ENCODE data around the gene ZBTB17. TPM values are rescaled to one million over a fixed set of nuclear protein-coding genes. Genes with fewer than 3 reads are reported as not detected.
A peak's percentile ranks its signal among the peaks of the same experiment; 100 is the strongest.

The ZBTB17 gene
- total and polyA plus RNA-seq, 9 of the 15 experiments (the other 6 are each of a cell fraction or from before 2014, with no cell fraction given), result 1.1 to 53.4 (median 29.6) TPM

DNA sequence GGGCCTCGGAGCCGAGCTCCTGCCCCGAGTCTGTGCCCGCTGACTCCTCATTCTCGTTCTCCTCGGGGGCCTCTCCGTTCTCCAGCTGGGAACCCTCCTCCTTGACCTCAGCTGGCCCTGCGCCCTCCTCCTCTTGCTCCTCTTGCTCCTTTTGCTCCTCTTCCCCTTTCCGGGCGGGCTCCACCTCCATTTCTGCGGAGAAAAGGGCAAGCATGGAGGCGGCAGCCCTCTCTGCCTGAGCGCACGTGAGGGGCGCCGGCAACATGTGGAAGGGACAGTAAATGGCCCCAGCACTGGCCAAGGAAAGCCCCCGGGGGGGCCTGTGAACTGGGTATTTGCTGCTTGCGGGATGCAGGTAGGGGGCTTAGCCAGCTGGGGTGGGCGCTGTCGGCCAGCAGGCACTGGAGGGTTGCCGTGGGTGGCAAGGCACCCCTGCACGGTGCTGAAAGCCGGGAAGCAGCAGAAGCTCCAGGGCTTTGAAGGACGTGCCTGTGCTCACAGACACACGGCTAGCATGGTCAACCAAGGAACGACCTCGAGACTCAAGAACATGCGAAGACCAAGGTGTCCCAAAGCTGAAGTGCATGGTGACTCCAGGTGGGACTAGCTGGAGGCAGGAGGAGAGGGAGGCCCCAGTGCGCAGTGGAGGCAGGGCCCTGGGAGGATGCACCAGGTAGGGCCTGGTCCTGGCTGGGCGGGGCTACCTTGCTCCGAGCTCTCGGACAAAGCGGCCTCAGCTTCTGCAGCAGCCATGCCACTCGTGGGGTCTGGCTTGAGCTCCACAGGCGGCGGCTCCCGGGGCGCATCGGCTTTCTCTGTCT is 30.7 kb downstream of the ZBTB17 start:
- Histone ChIP-seq H3K9me1 (ENCODE audit: control insufficient read depth, insufficient read depth, low read length) (peaks cover under 1% of the 10 kb centered on the region), H3K4me2 (ENCODE audit: insufficient read depth, low read length) (no peak overlapping the region), H3K4me3 (no peak overlapping the region), H3K79me2 (ENCODE audit: control insufficient read depth, insufficient read depth, low read length) (peaks cover 32% of the 10 kb centered on the region), H3K27me3 (ENCODE audit: control insufficient read depth in 2 of 2, insufficient read depth in 2 of 2, low read length in 2 of 2) (no peaks in the 10 kb centered on the region), H4K20me1 (replicated peaks; ENCODE audit: control insufficient read depth, insufficient read depth, low read length) (peaks cover 4% of the 10 kb centered on the region; the same call in 1 of the 2 replicates), H2AFZ (ENCODE audit: low read depth, low read length) (no peak overlapping the region), H3K27ac (ENCODE audit: extremely low read depth, low read depth, low read length) (no peak overlapping the region), H3K9me3 (replicated peaks; ENCODE audit: control insufficient read depth, insufficient read depth, low read depth, low read length) (no peaks in the 10 kb centered on the region), H3K9ac (ENCODE audit: insufficient read depth in 1 of 2, low read depth in 2 of 2, low read length in 2 of 2) (no peak overlapping the region), H3K4me1 (replicated peaks in 1 of 2; ENCODE audit: control insufficient read depth in 2 of 2, insufficient read depth in 2 of 2, low read length in 2 of 2) (peaks cover 23 to 60% of the 10 kb centered on the region in 2 experiments), H3K36me3 (ENCODE audit: control insufficient read depth, insufficient read depth, low read length) (peaks cover 90% of the 10 kb centered on the region)
- FAIRE-seq, result no peak
- ChIA-PET CTCF (ENCODE audit: low intra/inter-chr PET ratio) (no interaction called here), POLR2A (interaction anchor here (0.6 to 1.1 kb wide), 6 partner anchors 9 to 113 kb away, joined by 3 to 5 read pairs (median 4); no protein-coding TSS in a partner anchor)
- no peak for DNase-seq (ENCODE audit: extremely low read depth in 1 of 4, low spot score in 3 of 4)
- 93% methylated on average over 37 of the region's 39 CpGs for WGBS (ENCODE audit: insufficient coverage, low coverage, missing lambda C conversion rate)
- in situ Hi-C loops (cut with MboI) (no loop called here), intact Hi-C loops (cut with micrococcal nuclease) (no loop called here)
- BruUV-seq (replicated peaks), result no TSS peak
- TF ChIP-seq HMG20A (CRISPR knock-in tag; conservative IDR thresholded peaks at IDR 0.05), result no peak
- no peak for TF ChIP-seq MYNN (IDR thresholded peaks at IDR 0.05)
- no peak for TF ChIP-seq MYNN (CRISPR knock-in tag; IDR thresholded peaks at IDR 0.05)
- TF ChIP-seq POLR2G (IDR thresholded peaks at IDR 0.05; ENCODE audit: low read depth, low read length), result peak; percentile 64; the same call in 1 of the 2 replicates
- TF ChIP-seq KHSRP (IDR thresholded peaks at IDR 0.05), result no peak
- TF ChIP-seq RBM22 (IDR thresholded peaks at IDR 0.05; ENCODE audit: low read depth, low read length, poor library complexity, severe bottlenecking), result peak; percentile 58
- TF ChIP-seq, protein P1, sequence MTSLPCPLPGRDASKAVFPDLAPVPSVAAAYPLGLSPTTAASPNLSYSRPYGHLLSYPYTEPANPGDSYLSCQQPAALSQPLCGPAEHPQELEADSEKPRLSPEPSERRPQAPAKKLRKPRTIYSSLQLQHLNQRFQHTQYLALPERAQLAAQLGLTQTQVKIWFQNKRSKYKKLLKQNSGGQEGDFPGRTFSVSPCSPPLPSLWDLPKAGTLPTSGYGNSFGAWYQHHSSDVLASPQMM (CRISPR knock-in tag; IDR thresholded peaks at IDR 0.05), result no peak
- no peak for TF ChIP-seq ELF1 (tag; IDR thresholded peaks at IDR 0.05)
- TF ChIP-seq ZNF507 (tag; conservative IDR thresholded peaks at IDR 0.05), result no peak
- TF ChIP-seq NKRF (IDR thresholded peaks at IDR 0.05; ENCODE audit: borderline replicate concordance), result no peak
- no peak for TF ChIP-seq ZNF644 (tag; IDR thresholded peaks at IDR 0.05; ENCODE audit: low read depth)
- TF ChIP-seq, protein P2, sequence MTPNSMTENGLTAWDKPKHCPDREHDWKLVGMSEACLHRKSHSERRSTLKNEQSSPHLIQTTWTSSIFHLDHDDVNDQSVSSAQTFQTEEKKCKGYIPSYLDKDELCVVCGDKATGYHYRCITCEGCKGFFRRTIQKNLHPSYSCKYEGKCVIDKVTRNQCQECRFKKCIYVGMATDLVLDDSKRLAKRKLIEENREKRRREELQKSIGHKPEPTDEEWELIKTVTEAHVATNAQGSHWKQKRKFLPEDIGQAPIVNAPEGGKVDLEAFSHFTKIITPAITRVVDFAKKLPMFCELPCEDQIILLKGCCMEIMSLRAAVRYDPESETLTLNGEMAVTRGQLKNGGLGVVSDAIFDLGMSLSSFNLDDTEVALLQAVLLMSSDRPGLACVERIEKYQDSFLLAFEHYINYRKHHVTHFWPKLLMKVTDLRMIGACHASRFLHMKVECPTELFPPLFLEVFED (CRISPR knock-in tag; conservative IDR thresholded peaks at IDR 0.05), result no peak
- TF ChIP-seq PRMT5 (CRISPR knock-in tag; IDR thresholded peaks at IDR 0.05), result no peak
- TF ChIP-seq TCFL5 (CRISPR knock-in tag; conservative IDR thresholded peaks at IDR 0.05), result no peak
- no peak for TF ChIP-seq BCOR (IDR thresholded peaks at IDR 0.05)
- no peak for TF ChIP-seq ATF4 (CRISPR knock-in tag; IDR thresholded peaks at IDR 0.05)
- TF ChIP-seq MAFG (tag; conservative IDR thresholded peaks at IDR 0.05), result no peak
- peak; percentile 21 for TF ChIP-seq HMGN3 (IDR thresholded peaks at IDR 0.05; ENCODE audit: borderline replicate concordance, extremely low read depth, insufficient read length, low read depth, low read length)
- ATAC-seq, result no peak

Data from K562 (cell line).